WTC11 (cell line): ENCODE measurements around the gene IRX3. TPM values are rescaled to one million over a fixed set of nuclear protein-coding genes. Genes with fewer than 3 reads are reported as not detected.
A peak's percentile ranks its signal among the peaks of the same experiment; 100 is the strongest.

Source experiments
- ATAC-seq: fragments of 200-7000 bp; cut with Tn5 transposase; 2 replicates; pipeline ENCODE4 v1.10.0; 2021; ENCODE audit warnings: mild to moderate bottlenecking, moderate library complexity
- CTCF ChIA-PET: fragments of 300-600 bp; sonication (Branson Sonifier 250); formaldehyde crosslinking; loops from one replicate; lab custom pipeline; 2021; ENCODE audit warnings: antibody characterized with exemption; lab: Charles Lee
- POLR2A ChIA-PET: fragments of 350-600 bp; sonication (Branson Sonifier 250); formaldehyde crosslinking; loops from one replicate; lab custom pipeline; 2021; ENCODE audit warnings: antibody characterized with exemption; lab: Charles Lee
- DNase-seq: peaks from one replicate; pipeline ENCODE4 v3.0.0; 2021; ENCODE audit warnings: low spot score
- H3K27ac Mint-ChIP-seq: 2 replicates; pipeline ENCODE4 v1.8.0; 2021; ENCODE audit warnings: mixed read lengths
- H3K27me3 Mint-ChIP-seq: 2 replicates; pipeline ENCODE4 v1.8.0; 2021; ENCODE audit warnings: low read depth, mild to moderate bottlenecking, moderate library complexity, mixed read lengths
- H3K36me3 Mint-ChIP-seq: 2 replicates; pipeline ENCODE4 v1.8.0; 2021; ENCODE audit warnings: mixed read lengths
- H3K4me1 Mint-ChIP-seq: 2 replicates; pipeline ENCODE4 v1.8.0; 2022; ENCODE audit warnings: mixed read lengths
- H3K4me3 Mint-ChIP-seq: 2 replicates; pipeline ENCODE4 v1.8.0; 2021; ENCODE audit warnings: mild to moderate bottlenecking, moderate library complexity, mixed read lengths
- H3K9me3 Mint-ChIP-seq: 2 replicates; pipeline ENCODE4 v1.8.0; 2021; ENCODE audit warnings: mixed read lengths
- ELF4 ChIP-seq: sonication (generic); formaldehyde crosslinking; IDR thresholded peaks from 2 replicates; pipeline ENCODE4 v1.8.1; 2022; ENCODE audit warnings: low read depth, mild to moderate bottlenecking, moderate library complexity, missing genetic modification reagents
- ETV6 ChIP-seq: sonication (generic); formaldehyde crosslinking; IDR thresholded peaks from 2 replicates; pipeline ENCODE4 v1.8.1; 2022; ENCODE audit warnings: mild to moderate bottlenecking, missing genetic modification reagents
- FOXK1 ChIP-seq: sonication (generic); formaldehyde crosslinking; IDR thresholded peaks from 2 replicates; pipeline ENCODE4 v1.8.0; 2022; ENCODE audit warnings: mild to moderate bottlenecking, moderate library complexity, missing genetic modification reagents
- GABPB1 ChIP-seq: sonication (generic); formaldehyde crosslinking; IDR thresholded peaks from 2 replicates; pipeline ENCODE4 v1.8.1; 2023; ENCODE audit warnings: mild to moderate bottlenecking, missing genetic modification reagents
- NFATC4 ChIP-seq: fragments of 250-450 bp; sonication (Bioruptor Pico); IDR thresholded peaks from 2 replicates; pipeline ENCODE4 v1.9.0; 2021; ENCODE audit warnings: mild to moderate bottlenecking
- NFE2L1 ChIP-seq: sonication (generic); formaldehyde crosslinking; IDR thresholded peaks from 2 replicates; pipeline ENCODE4 v1.8.1; 2023; ENCODE audit warnings: missing genetic modification reagents
- OVOL2 ChIP-seq: fragments of 250-450 bp; sonication (Bioruptor Pico); IDR thresholded peaks from 2 replicates; pipeline ENCODE4 v1.9.0; 2021; ENCODE audit warnings: mild to moderate bottlenecking, borderline replicate concordance
- PRDM15 ChIP-seq: sonication (generic); formaldehyde crosslinking; IDR thresholded peaks from 2 replicates; pipeline ENCODE4 v1.8.0; 2022; ENCODE audit warnings: missing genetic modification reagents
- SMAD3 ChIP-seq: sonication (generic); formaldehyde crosslinking; IDR thresholded peaks from 2 replicates; pipeline ENCODE4 v1.8.0; 2022; ENCODE audit warnings: missing genetic modification reagents, mild to moderate bottlenecking, borderline replicate concordance
- TCF7 ChIP-seq: sonication (generic); formaldehyde crosslinking; IDR thresholded peaks from 2 replicates; pipeline ENCODE4 v1.8.0; 2022; ENCODE audit warnings: mild to moderate bottlenecking, low read depth, missing genetic modification reagents, moderate library complexity
- TP53 ChIP-seq: sonication (generic); formaldehyde crosslinking; IDR thresholded peaks from 2 replicates; pipeline ENCODE4 v1.8.1; 2023; ENCODE audit warnings: mild to moderate bottlenecking, missing genetic modification reagents
- ZBTB21 ChIP-seq: sonication (generic); formaldehyde crosslinking; IDR thresholded peaks from 2 replicates; pipeline ENCODE4 v1.8.1; 2023; ENCODE audit warnings: mild to moderate bottlenecking, missing genetic modification reagents, borderline replicate concordance
- ZNF263 ChIP-seq: sonication (generic); formaldehyde crosslinking; IDR thresholded peaks from 2 replicates; pipeline ENCODE4 v1.8.1; 2022; ENCODE audit warnings: low read depth, mild to moderate bottlenecking, moderate library complexity, missing genetic modification reagents
- ZNF416 ChIP-seq: fragments of 250-450 bp; sonication (Bioruptor Pico); IDR thresholded peaks from 2 replicates; pipeline ENCODE4 v1.9.0; 2021; ENCODE audit warnings: mild to moderate bottlenecking, inconsistent platforms
- ZNF423 ChIP-seq: fragments of 250-450 bp; sonication (Bioruptor Pico); IDR thresholded peaks from 2 replicates; pipeline ENCODE4 v2.1.2; 2022; ENCODE audit warnings: mild to moderate bottlenecking, moderate library complexity
- total RNA-seq: library from RNA; stranded (reverse); gene quantifications from 3 replicates; pipeline ENCODE4 v1.2.3, GENCODE V29; 2021
- TF ChIP-seq, protein P1 (sequence below): sonication (generic); formaldehyde crosslinking; IDR thresholded peaks from 2 replicates; pipeline ENCODE4 v1.8.1; 2022; ENCODE audit warnings: low read depth, mild to moderate bottlenecking, moderate library complexity, missing genetic modification reagents, borderline replicate concordance

The IRX3 gene
- total RNA-seq, 1 experiment from 2014 or later = 1.1 TPM

DNA sequence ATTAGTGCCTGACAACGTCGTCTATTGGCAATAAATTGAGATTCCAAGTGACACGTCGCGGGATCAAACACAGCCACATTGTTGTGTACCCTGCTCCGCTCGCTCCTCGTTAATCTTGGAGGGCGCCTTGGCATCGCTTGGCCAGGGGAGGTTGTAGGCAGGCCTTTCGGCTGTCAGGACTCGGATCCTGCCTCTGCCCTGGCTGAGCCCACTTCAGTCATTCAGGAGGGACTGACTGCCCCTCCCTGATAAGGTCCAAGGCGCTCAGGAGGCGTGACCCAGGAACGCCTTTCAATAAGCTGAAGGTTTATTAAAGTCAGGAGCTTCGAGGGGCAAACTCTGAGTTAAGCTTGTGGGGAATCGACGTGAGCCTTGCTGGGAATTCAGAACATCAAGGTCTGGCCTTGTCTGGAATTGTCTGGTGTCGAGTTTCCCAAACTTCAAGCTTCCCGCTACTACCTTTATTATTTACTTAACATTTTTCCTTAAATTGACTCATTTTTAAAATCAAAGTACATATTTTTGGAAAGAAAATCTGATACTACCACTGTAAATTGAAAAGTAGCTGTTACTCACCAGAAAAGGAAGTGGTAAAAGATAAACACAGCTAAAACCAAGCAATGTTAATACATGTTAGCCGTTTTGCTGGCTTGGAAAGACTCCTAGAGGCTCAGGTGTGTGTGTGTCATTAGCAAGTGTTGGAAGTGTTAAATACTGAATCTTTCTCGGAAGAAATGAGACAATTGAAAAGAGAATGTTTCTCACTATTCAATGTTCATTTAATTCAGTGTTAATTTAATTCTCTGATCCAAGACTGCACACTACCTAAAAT is 5.3 kb upstream of the IRX3 start:
- peaks cover 80% of the 10 kb centered on the region for H3K27me3 Mint-ChIP-seq
- peak; percentile 3; the same call in 1 of the 2 replicates for ATAC-seq
- CTCF ChIA-PET = interaction anchor here (1.9 kb wide), 1 partner anchor 9 kb away, joined by 11 read pairs; no protein-coding TSS in a partner anchor
- H3K27ac Mint-ChIP-seq = no peak overlapping the region
- POLR2A ChIA-PET = no interaction called here
- H3K36me3 Mint-ChIP-seq = peaks cover 7% of the 10 kb centered on the region
- H3K4me1 Mint-ChIP-seq = peaks cover 33% of the 10 kb centered on the region
- H3K4me3 Mint-ChIP-seq = peak overlapping the region; percentile 82
- no peak for TF ChIP-seq NFE2L1 (CRISPR knock-in tag)
- no peak for TF ChIP-seq ZNF423 (CRISPR knock-in tag)
- no peak for TF ChIP-seq ZNF263 (CRISPR knock-in tag)
- TF ChIP-seq TP53 (CRISPR knock-in tag) = no peak
- TF ChIP-seq ZNF416 = no peak
- TF ChIP-seq GABPB1 = no peak
- TF ChIP-seq, protein P1, sequence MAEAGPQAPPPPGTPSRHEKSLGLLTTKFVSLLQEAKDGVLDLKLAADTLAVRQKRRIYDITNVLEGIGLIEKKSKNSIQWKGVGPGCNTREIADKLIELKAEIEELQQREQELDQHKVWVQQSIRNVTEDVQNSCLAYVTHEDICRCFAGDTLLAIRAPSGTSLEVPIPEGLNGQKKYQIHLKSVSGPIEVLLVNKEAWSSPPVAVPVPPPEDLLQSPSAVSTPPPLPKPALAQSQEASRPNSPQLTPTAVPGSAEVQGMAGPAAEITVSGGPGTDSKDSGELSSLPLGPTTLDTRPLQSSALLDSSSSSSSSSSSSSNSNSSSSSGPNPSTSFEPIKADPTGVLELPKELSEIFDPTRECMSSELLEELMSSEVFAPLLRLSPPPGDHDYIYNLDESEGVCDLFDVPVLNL = no peak
- no peak for TF ChIP-seq PRDM15
- TF ChIP-seq ZBTB21 = no peak
- TF ChIP-seq FOXK1 (CRISPR knock-in tag) = no peak
- no peak for TF ChIP-seq OVOL2 (CRISPR knock-in tag)
- no peak for TF ChIP-seq ELF4 (CRISPR knock-in tag)
- no peak for TF ChIP-seq TCF7
- no peak for TF ChIP-seq ETV6
- TF ChIP-seq, all 79 proteins: peak for 0
- peaks cover 19% of the 10 kb centered on the region for H3K9me3 Mint-ChIP-seq
- DNase-seq = peak; percentile 17

GRCh38 chr16:54290833-54291655 is 4.5 kb upstream of the IRX3 start:
- no peak overlapping the region for H3K27ac Mint-ChIP-seq
- ATAC-seq (no peak), DNase-seq (peak; percentile 37)
- H3K27me3 Mint-ChIP-seq = peaks cover 86% of the 10 kb centered on the region
- ChIA-PET CTCF (interaction anchor here (1.9 kb wide), 1 partner anchor 9 kb away, joined by 11 read pairs; no protein-coding TSS in a partner anchor), POLR2A (no interaction called here)
- peaks cover 33% of the 10 kb centered on the region for H3K4me1 Mint-ChIP-seq
- peak overlapping the region; percentile 82 for H3K4me3 Mint-ChIP-seq
- TF ChIP-seq NFE2L1 (CRISPR knock-in tag) (no peak), NFATC4 (CRISPR knock-in tag) (no peak), SMAD3 (CRISPR knock-in tag) (no peak)
- H3K9me3 Mint-ChIP-seq = peaks cover 11% of the 10 kb centered on the region
- H3K36me3 Mint-ChIP-seq = peaks cover 5% of the 10 kb centered on the region
